Measurements from ENCODE around the gene FBXW5.

FBXW5 gene

DNA sequence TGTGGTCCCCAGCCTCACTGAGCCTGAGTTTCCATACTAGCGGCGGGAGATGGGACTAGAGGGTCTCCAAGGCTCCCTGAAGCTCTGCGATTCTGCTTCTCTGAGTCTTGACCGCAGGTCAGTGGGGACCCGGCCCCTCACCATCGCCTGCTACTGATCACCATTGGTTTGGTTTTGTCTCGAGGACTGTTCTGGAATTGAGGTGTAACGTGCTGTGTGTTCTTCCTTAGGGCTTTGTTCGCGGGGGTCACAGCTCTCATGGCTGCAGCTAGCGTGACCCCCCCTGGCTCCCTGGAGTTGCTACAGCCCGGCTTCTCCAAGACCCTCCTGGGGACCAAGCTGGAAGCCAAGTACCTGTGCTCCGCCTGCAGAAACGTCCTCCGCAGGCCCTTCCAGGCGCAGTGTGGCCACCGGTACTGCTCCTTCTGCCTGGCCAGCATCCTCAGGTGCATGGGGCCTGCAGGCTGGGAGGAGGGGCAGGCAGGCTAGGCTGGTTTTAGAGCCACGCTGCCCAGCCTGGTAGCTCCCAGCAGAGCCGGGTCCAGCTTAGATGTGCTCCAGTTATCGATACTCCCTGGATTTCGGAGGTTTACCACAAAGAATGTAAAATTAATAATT is 45.9 kb downstream of the FBXW5 start:
- no peak overlapping the region for H3K4me3 ChIP-seq (ENCODE audit: low read length)
- DNase-seq (ENCODE audit: low read depth, low spot score), result no peak

DNA sequence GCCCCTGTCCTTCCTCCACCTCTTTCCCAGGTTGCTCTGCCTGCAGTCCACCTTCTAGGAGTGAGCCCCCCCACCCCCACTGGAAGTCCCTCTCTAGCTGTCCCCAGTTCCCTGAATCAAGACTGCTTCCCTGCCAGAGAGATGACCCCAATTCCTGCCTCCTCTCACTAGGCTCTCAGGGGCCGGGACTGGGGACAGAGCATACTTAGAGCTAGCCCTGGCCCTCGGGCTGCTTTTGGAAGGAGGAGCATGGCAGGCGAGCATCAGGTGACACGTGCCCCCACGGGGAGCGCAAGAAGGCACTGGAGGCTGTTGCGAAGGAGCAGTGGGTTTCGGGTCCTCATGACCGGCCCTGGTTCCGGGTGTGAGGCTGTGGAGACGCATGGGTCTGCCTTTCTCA is 48.5 kb downstream of the FBXW5 start:
- no peak for DNase-seq (ENCODE audit: low read depth, low spot score)

DNA sequence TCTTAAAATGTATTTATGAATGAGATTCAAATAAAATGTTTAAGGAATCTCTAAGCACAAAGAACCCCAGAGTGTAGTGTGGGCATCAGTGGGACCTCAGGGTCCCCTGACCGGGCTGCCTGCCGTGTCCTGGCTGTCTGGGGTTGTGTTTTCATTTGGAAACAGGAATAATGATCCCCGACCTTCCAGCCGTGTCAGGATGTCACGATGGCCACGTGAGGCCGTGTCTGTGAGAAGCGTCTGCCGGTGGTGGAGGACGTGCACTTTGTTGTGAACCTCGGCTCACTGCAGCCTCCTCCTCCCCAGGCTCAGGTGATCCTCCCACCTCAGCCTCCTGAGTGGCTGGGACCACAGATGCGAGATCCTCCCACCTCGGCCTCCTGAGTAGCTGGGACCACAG is 53.9 kb downstream of the FBXW5 start:
- H3K4me3 ChIP-seq (ENCODE audit: low read length), result no peak overlapping the region
- no peak for DNase-seq (ENCODE audit: low read depth, low spot score)

More for the DNA sequence above, 48.5 kb downstream of the FBXW5 start:
- no peak overlapping the region for H3K4me3 ChIP-seq (ENCODE audit: low read length)
